Stimulated activated CD4-positive, alpha-beta T cell treated with anti-CD3 and anti-CD28 coated beads, Interleukin-15, amount 100 ng/mL, for 1 hour (primary cell): ENCODE measurements around the gene RING1.

ENCODE experiments used
- DNase-seq, 2 donors: peaks; one replicate each; pipeline ENCODE4 v3.0.0-alpha.2; 2020; ENCODE audit warnings: low read depth in 1 of 2, low spot score in 1 of 2

The RING1 gene

DNA sequence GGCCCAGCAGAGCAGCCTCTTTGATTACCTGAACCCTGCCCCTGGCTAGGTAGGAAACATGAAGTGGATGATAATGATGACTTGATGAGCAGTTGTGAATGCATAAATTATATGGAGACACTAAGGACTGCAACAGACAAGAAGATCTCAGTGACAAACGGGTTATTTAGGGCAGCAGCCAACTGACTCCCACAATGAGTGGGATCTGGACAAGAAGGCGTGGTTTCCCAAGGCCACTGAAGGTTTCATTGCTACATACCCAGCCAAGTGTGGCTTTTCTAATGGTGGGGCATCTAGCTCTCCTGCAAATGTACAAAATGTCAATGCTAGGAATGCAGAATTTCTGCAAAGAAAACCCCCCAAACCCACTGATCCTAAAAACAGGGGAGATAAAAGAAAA lies 29.4 kb downstream of the RING1 start:
- DNase-seq, result no peak

DNA sequence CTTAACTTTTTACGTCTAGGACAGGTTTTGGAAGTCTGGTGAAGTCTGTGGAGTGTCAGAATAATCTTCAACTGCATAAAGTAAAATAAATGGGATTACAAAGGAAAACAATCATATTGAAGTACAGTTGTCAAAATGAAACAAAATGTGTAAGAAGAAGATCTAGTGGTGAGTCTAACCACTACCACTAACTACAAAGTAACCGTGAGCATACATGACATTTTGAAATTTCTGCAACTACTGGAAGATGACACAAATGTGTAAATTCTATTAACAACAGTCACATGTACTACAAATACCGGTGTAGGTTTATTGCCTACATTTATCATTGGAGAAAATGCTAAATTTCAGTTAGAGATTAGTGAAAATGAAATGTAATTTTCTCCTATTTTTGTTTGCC lies 33.7 kb downstream of the RING1 start:
- DNase-seq, result no peak

DNA sequence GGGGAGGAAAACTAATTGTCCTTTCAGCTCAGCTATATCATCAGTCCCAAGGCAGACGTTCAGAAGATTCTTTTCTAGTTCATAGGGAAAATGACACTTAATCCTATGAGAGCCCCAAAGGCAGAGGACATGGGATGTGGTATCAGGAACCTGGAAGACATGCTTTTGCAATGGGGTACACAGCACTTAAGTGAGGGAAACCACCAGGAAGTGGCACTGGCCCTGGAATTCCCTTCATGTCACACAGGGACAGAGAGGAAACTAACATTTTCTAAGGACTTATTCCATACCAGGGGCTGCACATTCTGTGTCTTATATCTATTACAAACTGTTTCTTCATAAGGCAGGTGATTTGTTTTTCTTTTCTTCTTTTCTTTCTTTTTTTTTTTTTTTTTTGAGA lies 35.2 kb downstream of the RING1 start:
- DNase-seq, result no peak

DNA sequence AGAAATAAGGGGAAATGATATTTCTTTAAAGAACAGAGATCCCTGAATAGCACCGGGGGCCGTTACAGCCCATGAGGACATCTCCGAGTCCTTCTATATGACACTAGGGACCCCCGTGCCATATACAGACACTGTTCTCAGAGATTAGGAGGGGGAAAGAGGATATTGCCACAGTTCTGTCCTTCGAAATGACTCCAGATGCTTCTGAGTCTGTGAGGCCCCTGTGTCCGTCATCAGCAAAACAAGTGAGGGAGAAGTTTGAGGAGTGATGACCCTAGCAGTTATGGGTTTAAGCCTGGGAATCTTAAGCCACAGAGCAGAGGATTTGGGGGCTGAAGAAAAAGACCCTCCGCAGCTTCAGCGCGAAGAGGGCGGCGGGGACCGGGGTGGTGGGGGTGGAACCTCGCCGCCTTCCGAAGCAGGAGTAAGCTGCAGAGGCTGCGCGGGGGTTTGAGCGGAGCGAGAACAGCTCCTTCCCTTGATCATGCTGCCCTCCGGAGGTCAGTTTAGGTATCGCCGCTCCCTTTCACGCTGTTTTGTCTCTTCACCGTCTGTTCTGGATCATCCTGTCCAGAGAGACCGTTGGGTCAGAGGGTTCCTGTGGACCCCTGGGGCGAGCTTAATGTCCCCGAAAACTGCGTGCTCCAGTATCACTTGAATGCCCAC lies 39.8 kb downstream of the RING1 start:
- DNase-seq, result peak; percentile 78 to 87

DNA sequence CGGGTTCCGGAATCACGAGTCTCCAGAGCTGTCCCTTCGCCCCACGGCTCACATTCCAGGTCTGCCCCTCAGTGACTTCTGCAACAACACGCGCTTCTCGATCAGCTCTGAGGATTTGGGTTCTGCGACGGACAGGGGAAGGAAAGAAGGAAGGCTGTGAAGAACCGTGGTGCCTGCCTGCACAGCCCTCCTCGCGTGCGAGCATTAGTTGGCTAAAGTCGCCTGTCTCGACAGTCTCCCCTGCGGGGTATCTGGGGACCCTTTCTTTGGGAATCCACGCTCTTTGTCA lies 40.3 kb downstream of the RING1 start:
- DNase-seq, result no peak

DNA sequence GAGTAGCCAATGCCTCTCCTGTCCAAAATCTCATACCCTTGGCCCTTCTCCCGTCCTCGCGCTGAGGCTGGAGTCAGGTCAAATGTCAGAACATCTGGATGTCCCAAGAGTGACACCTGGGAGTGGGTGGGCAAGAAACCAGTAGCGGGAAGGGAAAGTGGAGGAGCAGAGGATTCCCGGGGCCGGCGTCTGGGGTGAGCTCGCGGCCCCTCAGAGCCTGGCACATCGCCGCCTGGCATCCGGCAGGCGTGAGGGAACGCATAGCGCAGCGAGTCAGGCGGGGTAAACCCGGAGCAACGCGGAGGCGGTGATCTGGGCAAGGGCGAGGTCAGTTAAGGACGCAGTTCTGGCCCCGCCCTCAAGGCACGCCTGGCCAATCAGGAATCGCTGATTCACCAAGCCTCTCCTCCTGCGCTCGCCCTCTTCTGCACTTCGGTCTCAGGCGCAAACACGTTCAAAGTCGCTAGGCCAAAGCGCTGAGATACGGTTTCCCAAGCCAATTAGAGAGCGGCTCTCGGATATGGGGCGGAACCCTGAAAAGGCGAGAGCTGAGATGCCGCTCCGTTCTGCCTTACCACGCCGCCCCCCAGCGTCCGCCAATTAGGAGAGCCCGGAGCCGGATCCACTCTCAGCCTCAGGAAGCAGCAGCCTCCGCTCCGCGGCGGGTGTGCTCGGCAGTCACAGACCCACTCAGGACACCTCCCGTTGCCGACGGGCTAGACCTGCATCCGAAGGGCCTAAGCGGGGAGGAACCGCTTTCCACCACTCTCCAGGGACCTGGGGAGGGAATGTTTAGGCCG lies 40.8 kb downstream of the RING1 start:
- DNase-seq, result peak; percentile 86

DNA sequence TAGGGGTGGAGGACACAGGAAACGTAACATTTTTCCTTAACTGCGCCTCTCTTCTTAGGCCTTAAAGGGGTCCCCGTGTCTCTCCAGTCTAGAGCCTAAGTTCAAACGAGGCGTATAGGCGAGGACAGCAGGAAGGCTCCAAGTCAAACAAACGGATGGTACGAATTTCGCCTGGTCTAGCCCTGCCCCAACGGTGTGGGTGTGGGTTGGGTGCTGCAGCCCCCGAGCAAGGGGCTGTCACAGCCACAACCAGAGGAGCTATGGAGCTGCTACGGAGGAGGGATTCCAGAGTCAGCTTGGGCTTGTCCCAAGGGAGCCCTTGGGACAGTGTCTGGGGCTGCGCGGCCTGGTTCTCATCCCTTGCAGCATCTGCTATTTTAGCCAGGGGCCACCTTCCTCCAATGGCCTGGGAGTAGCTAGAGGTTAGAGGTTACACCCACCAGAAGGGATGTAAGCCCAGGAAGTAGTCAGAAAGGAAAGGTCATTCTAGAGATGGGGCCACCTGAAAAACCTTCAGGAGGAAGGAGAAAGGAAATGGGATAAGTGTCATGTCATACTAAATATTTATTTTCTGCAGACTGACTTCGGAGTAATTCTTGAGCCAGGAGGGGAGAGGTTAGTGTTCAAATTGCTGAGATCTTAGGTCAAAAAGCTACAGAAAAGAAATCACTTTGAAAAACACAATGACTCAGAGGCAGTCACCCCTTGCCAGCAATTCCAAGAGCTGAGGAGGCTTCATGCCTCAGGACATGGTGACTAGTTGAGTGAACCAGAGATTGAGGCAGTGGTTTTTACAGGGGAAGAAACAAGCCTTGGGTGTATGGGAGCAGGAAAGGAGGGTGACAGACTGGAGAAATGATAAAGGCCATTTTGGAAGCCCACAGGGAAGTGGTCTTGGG lies 41.7 kb downstream of the RING1 start:
- DNase-seq, result no peak

DNA sequence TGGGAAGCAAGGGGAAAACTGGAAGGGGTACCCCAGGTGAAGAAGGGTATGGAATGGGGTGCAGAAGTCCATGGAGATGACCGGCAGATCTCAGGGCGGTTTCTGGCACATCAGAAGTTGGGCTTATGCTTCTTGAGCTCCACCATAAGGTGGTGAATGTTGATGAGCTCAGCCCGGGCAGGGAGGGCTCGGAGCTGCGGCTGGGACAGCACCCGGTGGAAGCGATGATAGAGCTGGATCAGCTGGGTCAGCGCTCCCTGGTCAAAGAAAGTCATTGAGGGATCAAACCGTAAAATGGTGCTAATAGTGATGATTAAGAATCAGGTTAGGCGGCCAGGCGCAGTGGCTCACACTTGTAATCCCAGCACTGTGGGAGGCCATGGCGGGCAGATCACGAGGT lies 42.4 kb downstream of the RING1 start:
- DNase-seq, result no peak

DNA sequence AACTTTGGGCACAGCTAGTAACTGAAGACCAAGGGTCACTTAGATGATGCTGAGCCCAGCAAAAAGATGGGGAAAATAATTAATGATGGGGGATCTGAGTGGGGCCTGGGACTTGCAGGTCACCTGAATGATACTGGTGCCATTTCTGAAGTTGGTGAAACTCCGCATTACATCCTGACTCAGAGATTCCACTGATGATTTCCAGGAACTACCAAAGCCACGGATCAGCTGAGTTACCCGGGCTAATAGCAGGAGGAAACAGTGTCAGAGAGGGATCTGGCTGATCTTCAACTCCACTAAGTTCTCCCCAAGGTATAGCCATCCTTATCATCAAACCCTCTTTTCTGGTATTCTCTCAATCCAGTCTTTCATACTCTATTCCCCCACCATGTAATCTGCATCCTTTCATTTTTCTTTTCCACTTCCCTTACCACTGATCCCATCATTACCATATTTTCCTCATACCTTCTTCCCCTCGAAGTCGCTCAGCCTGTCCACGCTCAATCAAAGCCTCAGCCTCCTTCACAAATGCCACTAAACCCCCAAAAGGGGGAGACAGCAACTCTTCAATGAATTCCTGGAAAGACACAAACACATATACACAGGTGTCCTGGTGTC lies 43.2 kb downstream of the RING1 start:
- no peak for DNase-seq

DNA sequence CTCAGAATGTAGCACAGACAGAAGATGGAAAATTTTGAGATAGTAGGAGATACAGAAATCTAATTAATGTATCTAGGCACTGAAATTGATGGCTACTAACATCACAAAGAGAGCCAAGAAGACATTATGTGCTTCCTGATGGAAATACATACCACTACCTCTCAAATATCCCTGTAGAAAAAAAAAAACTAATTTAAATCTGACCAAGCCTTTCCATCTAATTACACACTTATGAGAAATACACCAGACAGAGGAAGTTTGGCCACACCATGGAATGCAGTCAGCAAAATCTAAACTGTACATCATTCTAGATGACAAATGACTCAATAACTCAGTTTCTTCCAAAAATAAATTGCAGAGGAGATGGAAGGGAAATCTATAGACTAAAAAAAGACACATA lies 44.5 kb downstream of the RING1 start:
- DNase-seq, result no peak

DNA sequence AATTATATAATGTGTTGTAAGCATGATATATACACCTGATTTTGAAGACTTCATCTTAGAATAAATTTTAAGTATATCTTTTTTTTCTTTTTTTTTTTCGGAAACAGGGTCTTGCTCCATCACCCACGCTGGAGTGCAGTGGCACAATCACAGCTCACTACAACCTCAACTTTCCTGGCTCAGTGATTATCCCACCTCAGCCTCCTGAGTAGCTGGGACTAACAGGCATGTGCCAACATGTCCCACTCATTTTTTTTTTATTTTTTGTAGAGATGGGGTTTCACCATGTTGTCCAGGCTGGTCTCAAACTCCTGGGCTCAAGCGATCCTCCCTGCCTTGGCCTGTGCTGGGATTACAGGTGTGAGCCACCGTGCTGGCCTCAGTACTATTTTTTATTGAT lies 46.3 kb downstream of the RING1 start:
- DNase-seq, result no peak

DNA sequence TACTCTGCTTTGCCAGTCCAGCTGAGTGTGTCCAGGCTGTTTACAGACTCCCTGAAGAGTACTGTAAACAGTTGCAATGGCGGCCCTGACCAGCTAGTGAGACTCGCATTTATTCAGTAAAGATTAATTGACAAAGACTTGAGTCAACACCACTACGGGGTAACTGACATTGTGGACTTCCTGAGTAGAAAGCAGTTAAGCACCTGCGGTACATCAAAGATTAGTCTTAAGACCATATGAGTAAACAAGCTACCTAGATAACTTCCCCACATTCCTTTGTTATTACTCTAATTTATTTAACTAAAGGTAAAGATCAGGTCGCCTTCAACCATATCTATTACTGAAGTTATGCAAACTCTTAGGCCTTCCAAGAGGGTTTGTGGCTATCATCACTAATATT lies 50.7 kb downstream of the RING1 start:
- DNase-seq, result no peak
